ENCODE measurements around the gene PHTF2. TPM values are rescaled to one million over a fixed set of nuclear protein-coding genes. Genes with fewer than 3 reads are reported as not detected.

PHTF2 gene
- total and polyA plus RNA-seq, 3 donors from 2014 or later: 13.9 to 35.3 (median 26.6) TPM

DNA sequence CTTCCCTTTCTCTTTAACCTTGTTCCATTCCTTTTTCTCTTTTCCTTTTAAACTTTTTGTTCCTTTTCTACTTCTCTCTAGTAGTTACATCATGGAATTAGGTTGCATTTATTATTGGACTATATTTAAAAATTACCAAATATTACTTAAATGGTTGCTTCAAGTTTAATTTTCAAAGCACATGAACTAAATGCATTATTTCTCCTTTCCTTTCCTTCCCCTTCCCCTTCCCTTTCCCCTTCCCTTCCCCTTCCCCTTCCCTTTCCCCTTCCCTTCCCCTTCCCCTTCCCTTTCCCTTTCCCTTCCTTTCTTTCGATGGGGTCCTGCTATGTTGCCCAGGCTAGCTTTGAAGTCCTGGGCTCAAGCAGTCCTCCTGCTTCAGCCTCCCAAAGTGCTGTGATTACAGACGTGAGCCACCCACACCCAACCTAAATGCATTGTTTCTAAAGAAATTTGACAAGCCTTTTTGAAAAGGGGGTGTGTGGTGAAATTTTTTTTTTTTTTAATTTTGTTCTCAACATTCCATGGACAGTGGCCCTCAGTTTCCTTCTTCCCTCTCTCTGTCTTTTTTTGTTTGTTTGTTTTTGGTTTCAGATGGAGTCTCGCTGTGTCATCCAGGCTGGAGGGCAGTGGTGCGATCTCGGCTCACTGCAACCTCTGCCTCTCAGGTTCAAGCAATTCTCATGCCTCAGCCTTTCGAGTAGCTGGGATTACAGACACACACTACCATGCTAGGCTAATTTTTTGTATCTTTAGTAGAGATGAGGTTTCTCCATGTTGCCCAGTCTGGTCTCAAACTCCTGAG, 31.6 kb upstream of the PHTF2 start:
- no peak for TF ChIP-seq POLR2A (IDR thresholded peaks at IDR 0.05)
- TF ChIP-seq, protein P1, sequence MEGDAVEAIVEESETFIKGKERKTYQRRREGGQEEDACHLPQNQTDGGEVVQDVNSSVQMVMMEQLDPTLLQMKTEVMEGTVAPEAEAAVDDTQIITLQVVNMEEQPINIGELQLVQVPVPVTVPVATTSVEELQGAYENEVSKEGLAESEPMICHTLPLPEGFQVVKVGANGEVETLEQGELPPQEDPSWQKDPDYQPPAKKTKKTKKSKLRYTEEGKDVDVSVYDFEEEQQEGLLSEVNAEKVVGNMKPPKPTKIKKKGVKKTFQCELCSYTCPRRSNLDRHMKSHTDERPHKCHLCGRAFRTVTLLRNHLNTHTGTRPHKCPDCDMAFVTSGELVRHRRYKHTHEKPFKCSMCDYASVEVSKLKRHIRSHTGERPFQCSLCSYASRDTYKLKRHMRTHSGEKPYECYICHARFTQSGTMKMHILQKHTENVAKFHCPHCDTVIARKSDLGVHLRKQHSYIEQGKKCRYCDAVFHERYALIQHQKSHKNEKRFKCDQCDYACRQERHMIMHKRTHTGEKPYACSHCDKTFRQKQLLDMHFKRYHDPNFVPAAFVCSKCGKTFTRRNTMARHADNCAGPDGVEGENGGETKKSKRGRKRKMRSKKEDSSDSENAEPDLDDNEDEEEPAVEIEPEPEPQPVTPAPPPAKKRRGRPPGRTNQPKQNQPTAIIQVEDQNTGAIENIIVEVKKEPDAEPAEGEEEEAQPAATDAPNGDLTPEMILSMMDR (IDR thresholded peaks at IDR 0.05): no peak
- WGBS, 2 donors: 91 to 96% methylated on average over 6 of the region's 6 CpGs
- H3K36me3 ChIP-seq (ENCODE audit: low read depth, missing control alignments): no peaks in the 10 kb centered on the region
- H3K27ac ChIP-seq: no peak overlapping the region
- no peaks in the 10 kb centered on the region for H3K4me1 ChIP-seq
- H3K9me3 ChIP-seq: no peaks in the 10 kb centered on the region
- no peak for DNase-seq
- no peaks in the 10 kb centered on the region for H3K27me3 ChIP-seq
- intact Hi-C loops (cut with DNase I; ENCODE audit: low total_unique reads): no loop called here
- no peak overlapping the region for H3K4me3 ChIP-seq

DNA sequence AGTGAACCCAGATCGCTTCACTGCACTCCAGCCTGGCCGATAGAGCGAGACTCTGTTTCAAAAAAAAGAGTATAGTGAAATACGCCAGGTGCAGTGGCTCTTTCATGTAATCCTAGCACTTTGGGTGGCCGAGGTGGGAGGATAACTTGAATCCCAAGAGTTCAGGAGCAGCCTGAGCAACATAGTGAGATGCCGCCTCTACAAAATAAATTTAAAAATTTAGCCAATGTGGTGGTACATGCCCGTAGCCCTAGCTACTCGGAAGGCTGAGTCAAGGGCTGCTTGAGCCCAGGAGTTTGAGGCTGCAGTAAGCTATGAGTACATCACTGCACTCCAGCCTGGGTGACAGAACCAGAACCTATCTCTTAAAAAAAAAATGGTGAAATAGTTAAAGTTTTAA, 28.3 kb upstream of the PHTF2 start:
- no peak for TF ChIP-seq POLR2A (IDR thresholded peaks at IDR 0.05)
- TF ChIP-seq, protein P1 (IDR thresholded peaks at IDR 0.05): no peak
- Histone ChIP-seq H3K27me3 (no peaks in the 10 kb centered on the region), H3K36me3 (ENCODE audit: low read depth, missing control alignments) (no peaks in the 10 kb centered on the region), H3K4me1 (no peaks in the 10 kb centered on the region), H3K9me3 (no peaks in the 10 kb centered on the region), H3K4me3 (no peak overlapping the region), H3K27ac (no peak overlapping the region)
- intact Hi-C loops (cut with DNase I; ENCODE audit: low total_unique reads): no loop called here
- DNase-seq: no peak
- WGBS, 2 donors: 86 to 91% methylated on average over 8 of the region's 8 CpGs

DNA sequence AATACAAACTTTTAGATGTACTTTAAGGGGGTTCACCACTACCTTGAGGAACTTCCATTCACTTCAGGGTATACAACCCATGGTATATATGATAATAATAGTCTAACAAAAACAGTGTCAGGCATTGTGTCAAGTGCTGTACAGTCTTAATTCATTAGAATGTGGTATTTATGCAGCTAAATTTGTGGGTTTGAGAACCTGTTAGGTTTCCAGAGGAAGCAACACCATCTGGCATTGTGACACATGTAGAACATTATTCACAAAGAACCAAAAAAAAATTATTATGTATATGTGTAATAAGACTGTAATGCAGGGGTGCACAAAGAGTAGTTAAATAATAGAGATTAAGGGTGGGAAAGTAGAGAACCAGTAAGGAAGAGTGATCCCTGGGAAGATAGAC, 26.7 kb upstream of the PHTF2 start:
- Histone ChIP-seq H3K36me3 (ENCODE audit: low read depth, missing control alignments) (no peaks in the 10 kb centered on the region), H3K9me3 (no peaks in the 10 kb centered on the region), H3K27ac (no peak overlapping the region), H3K27me3 (no peaks in the 10 kb centered on the region), H3K4me1 (no peaks in the 10 kb centered on the region), H3K4me3 (no peak overlapping the region)
- intact Hi-C loops (cut with DNase I; ENCODE audit: low total_unique reads): no loop called here
- TF ChIP-seq POLR2A (IDR thresholded peaks at IDR 0.05): no peak
- TF ChIP-seq, protein P1 (IDR thresholded peaks at IDR 0.05): no peak
- DNase-seq: no peak

DNA sequence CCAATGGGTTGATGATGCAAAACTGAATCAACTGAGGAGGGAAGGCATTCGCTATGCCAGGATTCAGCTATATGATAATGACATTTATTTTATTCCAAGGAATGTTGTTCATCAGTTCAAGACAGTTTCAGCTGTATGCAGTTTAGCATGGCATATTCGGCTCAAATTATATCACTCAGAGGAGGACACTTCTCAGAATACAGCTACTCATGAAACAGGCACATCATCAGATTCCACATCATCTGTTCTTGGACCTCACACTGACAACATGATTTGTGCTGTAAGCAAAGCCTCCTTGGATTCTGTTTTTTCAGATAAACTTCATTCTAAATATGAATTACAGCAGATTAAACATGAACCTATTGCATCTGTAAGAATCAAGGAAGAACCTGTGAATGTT, 20.0 kb upstream of the PHTF2 start:
- intact Hi-C loops (cut with DNase I; ENCODE audit: low total_unique reads): no loop called here
- no peak for TF ChIP-seq POLR2A (IDR thresholded peaks at IDR 0.05)
- TF ChIP-seq, protein P1 (IDR thresholded peaks at IDR 0.05): no peak
- no peaks in the 10 kb centered on the region for H3K4me1 ChIP-seq
- no peaks in the 10 kb centered on the region for H3K27me3 ChIP-seq
- H3K36me3 ChIP-seq (ENCODE audit: low read depth, missing control alignments): no peaks in the 10 kb centered on the region
- H3K27ac ChIP-seq: no peak overlapping the region
- DNase-seq: no peak
- H3K4me3 ChIP-seq: no peak overlapping the region
- 98 to 100% methylated on average over 2 of the region's 2 CpGs for WGBS, 2 donors
- no peaks in the 10 kb centered on the region for H3K9me3 ChIP-seq

DNA sequence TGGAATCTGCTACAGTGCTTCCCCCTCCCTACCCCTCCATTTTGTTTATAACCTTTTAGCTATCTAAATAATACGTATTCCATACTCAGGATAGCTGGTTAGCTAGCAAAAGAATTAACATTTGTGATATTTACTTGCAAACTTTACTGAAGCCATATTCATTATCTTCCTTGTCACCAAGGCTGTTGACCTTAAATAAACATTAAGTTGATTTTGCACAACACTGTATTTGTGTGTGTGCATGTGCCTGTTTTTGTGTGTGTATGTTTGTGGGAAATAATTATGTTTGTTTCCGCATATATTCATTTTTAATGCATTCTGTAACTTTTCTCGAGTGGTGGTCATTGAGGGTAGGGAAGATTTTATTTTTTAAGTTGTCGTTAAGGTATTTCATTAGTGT, 16.2 kb upstream of the PHTF2 start:
- H3K36me3 ChIP-seq (ENCODE audit: low read depth, missing control alignments): no peaks in the 10 kb centered on the region
- H3K4me3 ChIP-seq: no peak overlapping the region
- H3K4me1 ChIP-seq: no peaks in the 10 kb centered on the region
- H3K27ac ChIP-seq: no peak overlapping the region
- no peaks in the 10 kb centered on the region for H3K27me3 ChIP-seq
- intact Hi-C loops (cut with DNase I; ENCODE audit: low total_unique reads): no loop called here
- no peak for DNase-seq
- TF ChIP-seq POLR2A (IDR thresholded peaks at IDR 0.05): no peak
- TF ChIP-seq, protein P1 (IDR thresholded peaks at IDR 0.05): no peak
- no peaks in the 10 kb centered on the region for H3K9me3 ChIP-seq
- 91 to 93% methylated on average over 4 of the region's 4 CpGs for WGBS, 2 donors

All from testis (tissue), 3 donors.